Activated CD8-positive, alpha-beta T cell treated with anti-CD3 and anti-CD28 coated beads for 36 hours (primary cell): ENCODE data around the gene CLEC4M. TPM values are rescaled to one million over a fixed set of nuclear protein-coding genes. Genes with fewer than 3 reads are reported as not detected.

Source experiments
- ATAC-seq: fragments of 200-7000 bp; cut with Tn5 transposase; one replicate; pipeline ENCODE4 v1.10.0; 2021; ENCODE audit warnings: mild to moderate bottlenecking, moderate library complexity
- CTCF ChIA-PET: fragments of 350-600 bp; sonication (Branson Sonifier 250); formaldehyde crosslinking; loops from one replicate; lab custom pipeline; 2021; ENCODE audit warnings: antibody characterized with exemption; lab: Charles Lee
- POLR2A ChIA-PET: fragments of 350-600 bp; sonication (Branson Sonifier 250); formaldehyde crosslinking; loops from one replicate; lab custom pipeline; 2021; ENCODE audit warnings: antibody characterized with exemption; lab: Charles Lee
- DNase-seq: peaks from one replicate; pipeline ENCODE4 v3.0.0-alpha.2; 2020
- H3K27ac Mint-ChIP-seq: one replicate; pipeline ENCODE4 v1.8.0; 2021; ENCODE audit warnings: mild to moderate bottlenecking, mixed read lengths
- H3K27me3 Mint-ChIP-seq: one replicate; pipeline ENCODE4 v1.8.0; 2021; ENCODE audit warnings: mixed read lengths
- H3K36me3 Mint-ChIP-seq: one replicate; pipeline ENCODE4 v1.8.0; 2021; ENCODE audit warnings: low read depth, mixed read lengths
- H3K4me1 Mint-ChIP-seq: one replicate; pipeline ENCODE4 v1.8.0; 2021; ENCODE audit warnings: low read depth, mixed read lengths
- H3K4me3 Mint-ChIP-seq: one replicate; pipeline ENCODE4 v1.8.0; 2021; ENCODE audit warnings: mild to moderate bottlenecking, moderate library complexity, mixed read lengths
- H3K9me3 Mint-ChIP-seq: one replicate; pipeline ENCODE4 v1.8.0; 2021; ENCODE audit warnings: mixed read lengths
- CTCF ChIP-seq: fragments of 200-600 bp; IDR thresholded peaks from one replicate; pipeline ENCODE4 v1.8.0; 2022; ENCODE audit warnings: antibody characterized with exemption, mild to moderate bottlenecking
- intact Hi-C: fragments of 100-400 bp; cut with micrococcal nuclease; formaldehyde crosslinking; loops from one replicate; pipeline ENCODE4 v1.10.0; 2022
- total RNA-seq, 2 experiments: library from RNA; stranded (reverse); gene quantifications; one replicate each; pipeline ENCODE4 v1.2.3, GENCODE V29; 2021

CLEC4M gene
- total RNA-seq, 2 experiments from 2014 or later = not detected

- ATAC-seq = no peak
- TF ChIP-seq CTCF = no peak
- DNase-seq = no peak
- Mint-ChIP-seq H3K4me1 (peaks cover 24% of the 10 kb centered on the region), H3K27me3 (peaks cover 15% of the 10 kb centered on the region), H3K4me3 (no peak overlapping the region), H3K9me3 (no peaks in the 10 kb centered on the region), H3K27ac (no peak overlapping the region), H3K36me3 (no peaks in the 10 kb centered on the region)
- ChIA-PET POLR2A (no interaction called here), CTCF (interaction anchor here (1.2 kb wide), 1 partner anchor 93 kb away, joined by 3 read pairs; the partner anchor contains the start of gene TRAPPC5)
- intact Hi-C loops = loop anchor here (10.0 kb wide), 1 partner anchor 69 kb away; the partner anchor contains the start of gene FCER2
Measured at GRCh38 chr19:7773841-7774240, 10.8 kb downstream of the CLEC4M start.

DNA sequence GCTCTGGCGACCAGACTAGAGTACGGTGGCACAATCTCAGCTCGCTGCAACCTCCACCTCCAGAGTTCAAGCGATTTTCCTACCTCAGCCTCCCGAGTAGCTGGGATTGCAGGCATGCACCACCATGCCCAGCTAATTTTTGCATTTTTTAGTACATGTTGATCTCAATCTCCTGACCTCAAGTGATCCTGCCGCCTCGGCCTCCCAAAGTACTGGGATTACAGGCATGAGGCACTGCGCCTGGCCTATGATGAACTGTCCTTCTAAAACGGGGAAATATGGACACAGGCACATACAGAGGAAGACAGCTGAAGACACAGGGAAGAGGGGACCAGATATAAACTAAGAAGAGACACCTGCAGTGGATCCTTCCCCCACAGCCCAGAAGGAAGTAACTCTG, 12.7 kb downstream of the CLEC4M start:
- Mint-ChIP-seq H3K36me3 (no peaks in the 10 kb centered on the region), H3K27me3 (peaks cover 18% of the 10 kb centered on the region), H3K27ac (no peak overlapping the region), H3K4me3 (no peak overlapping the region), H3K9me3 (peaks cover 3% of the 10 kb centered on the region), H3K4me1 (peaks cover 24% of the 10 kb centered on the region)
- ATAC-seq = no peak
- ChIA-PET POLR2A (no interaction called here), CTCF (no interaction called here)
- no peak for TF ChIP-seq CTCF
- intact Hi-C loops = loop anchor here (10.0 kb wide), 1 partner anchor 71 kb away; the partner anchor contains the start of gene FCER2
- DNase-seq = no peak

DNA sequence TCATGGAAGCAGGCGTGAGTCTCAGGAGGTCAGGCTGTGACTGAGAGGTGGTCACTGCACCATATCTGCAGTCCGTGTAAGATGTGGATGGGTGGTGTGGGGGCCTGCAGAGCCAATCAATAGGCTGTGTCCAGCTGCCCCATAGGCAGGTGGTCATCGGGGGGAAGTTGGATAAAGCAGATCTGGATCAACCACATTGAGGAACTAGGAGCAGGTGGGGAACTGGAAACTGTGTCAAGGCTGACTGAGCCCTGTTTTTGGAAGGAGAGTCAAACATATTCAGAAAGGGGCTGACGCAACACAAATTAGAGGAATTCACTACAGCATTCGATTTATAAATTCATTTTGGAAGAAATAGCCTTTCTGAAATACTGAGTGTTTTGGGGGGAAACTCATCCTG, 15.0 kb downstream of the CLEC4M start:
- ATAC-seq = no peak
- Mint-ChIP-seq H3K4me1 (peaks cover 4% of the 10 kb centered on the region), H3K36me3 (no peaks in the 10 kb centered on the region), H3K4me3 (no peak overlapping the region), H3K9me3 (peaks cover 3% of the 10 kb centered on the region), H3K27ac (no peak overlapping the region), H3K27me3 (peaks cover 33% of the 10 kb centered on the region)
- ChIA-PET CTCF (no interaction called here), POLR2A (no interaction called here)
- intact Hi-C loops = loop anchor here (10.0 kb wide), 1 partner anchor 73 kb away; the partner anchor contains the start of gene FCER2
- TF ChIP-seq CTCF = no peak
- no peak for DNase-seq

- H3K27ac Mint-ChIP-seq = no peak overlapping the region
- ChIA-PET CTCF (interaction anchor here (1.3 to 1.7 kb wide), 2 partner anchors 39 to 99 kb away, joined by 3 to 4 read pairs; partner anchors contain the start of gene TRAPPC5), POLR2A (no interaction called here)
- peaks cover 49% of the 10 kb centered on the region for H3K27me3 Mint-ChIP-seq
- DNase-seq (no peak), ATAC-seq (no peak)
- H3K4me3 Mint-ChIP-seq = no peak overlapping the region
- no peaks in the 10 kb centered on the region for H3K4me1 Mint-ChIP-seq
- H3K36me3 Mint-ChIP-seq = no peaks in the 10 kb centered on the region
- TF ChIP-seq CTCF = no peak
- peaks cover 6% of the 10 kb centered on the region for H3K9me3 Mint-ChIP-seq
- intact Hi-C loops = loop anchor here (10.0 kb wide), 1 partner anchor 75 kb away; the partner anchor contains the start of gene FCER2
Measured at GRCh38 chr19:7779631-7780486, 16.8 kb downstream of the CLEC4M start.

GRCh38 chr19:7781157-7781556, 18.1 kb downstream of the CLEC4M start:
- Mint-ChIP-seq H3K36me3 (no peaks in the 10 kb centered on the region), H3K4me3 (no peak overlapping the region), H3K9me3 (peaks cover 9% of the 10 kb centered on the region), H3K27ac (no peak overlapping the region), H3K27me3 (peaks cover 45% of the 10 kb centered on the region), H3K4me1 (no peaks in the 10 kb centered on the region)
- ChIA-PET POLR2A (interaction anchor here (0.6 kb wide), 1 partner anchor 33 kb away, joined by 3 read pairs; no protein-coding TSS in a partner anchor), CTCF (interaction anchor here (0.5 to 1.7 kb wide), 2 partner anchors 32 to 101 kb away, joined by 3 to 4 read pairs; partner anchors contain the start of gene TRAPPC5)
- no peak for TF ChIP-seq CTCF
- ATAC-seq (no peak), DNase-seq (no peak)
- intact Hi-C loops = no loop called here
